Glutamatergic neuron (in vitro differentiated cells): ENCODE data around the gene NXPE1. TPM values are rescaled to one million over a fixed set of nuclear protein-coding genes. Genes with fewer than 3 reads are reported as not detected.

ENCODE experiments used
- DNase-seq: peaks from one replicate; pipeline ENCODE4 v3.0.0; 2022
- H3K27ac Mint-ChIP-seq: one replicate; pipeline ENCODE4 v1.8.0; 2020; ENCODE audit warnings: mild to moderate bottlenecking, mixed read lengths, inconsistent platforms; ENCODE audit not compliant: unreplicated experiment
- H3K27me3 Mint-ChIP-seq: one replicate; pipeline ENCODE4 v1.8.0; 2020; ENCODE audit warnings: mild to moderate bottlenecking, moderate library complexity, mixed read lengths, inconsistent platforms; ENCODE audit not compliant: unreplicated experiment
- H3K36me3 Mint-ChIP-seq: one replicate; pipeline ENCODE4 v1.8.0; 2020; ENCODE audit warnings: mild to moderate bottlenecking, mixed read lengths, inconsistent platforms; ENCODE audit not compliant: unreplicated experiment
- H3K4me1 Mint-ChIP-seq: one replicate; pipeline ENCODE4 v1.8.0; 2020; ENCODE audit warnings: mild to moderate bottlenecking, low read depth, mixed read lengths, inconsistent platforms; ENCODE audit not compliant: unreplicated experiment
- H3K4me3 Mint-ChIP-seq: one replicate; pipeline ENCODE4 v1.8.0; 2020; ENCODE audit warnings: mild to moderate bottlenecking, mixed read lengths, inconsistent platforms; ENCODE audit not compliant: unreplicated experiment
- H3K9me3 Mint-ChIP-seq: one replicate; pipeline ENCODE4 v1.8.0; 2020; ENCODE audit warnings: mild to moderate bottlenecking, moderate library complexity, mixed read lengths, inconsistent platforms; ENCODE audit not compliant: unreplicated experiment
- CTCF ChIP-seq: fragments of 200-600 bp; sonication (generic); IDR thresholded peaks from one replicate; pipeline ENCODE4 v1.5.0; 2021; ENCODE audit not compliant: partially characterized antibody, unreplicated experiment
- total RNA-seq: library from RNA; stranded (reverse); fragmentation: NEBNext Ultra II Directional; extraction: Animal tissue kit (Norgen Biotek cat#: 25700); gene quantifications from one replicate; pipeline ENCODE4 v1.2.1, GENCODE V29; 2021; ENCODE audit not compliant: unreplicated experiment

Gene NXPE1
- total RNA-seq, 1 donor from 2014 or later = not detected

DNA sequence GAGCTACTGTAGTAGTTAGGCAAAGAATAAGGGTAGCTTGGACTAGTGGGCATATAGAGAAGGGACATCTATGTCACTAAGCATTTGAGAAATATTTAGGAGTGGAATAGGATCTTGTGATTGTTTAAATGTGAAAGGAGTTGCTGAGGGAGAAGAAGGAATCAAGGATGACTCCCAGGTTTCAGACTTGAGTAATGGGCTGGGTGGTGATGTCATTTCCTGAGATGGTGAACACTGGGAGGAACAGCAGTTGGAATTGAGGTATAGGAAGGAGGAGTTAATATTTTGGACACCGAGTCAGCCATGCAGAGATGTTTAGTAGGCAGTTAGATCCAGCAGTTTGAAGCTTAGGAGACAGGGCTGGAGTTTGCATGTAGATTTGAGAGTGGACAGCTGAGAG is 80.3 kb downstream of the NXPE1 start:
- Mint-ChIP-seq H3K27me3 (peaks cover 2% of the 10 kb centered on the region), H3K9me3 (no peaks in the 10 kb centered on the region), H3K27ac (no peak overlapping the region), H3K36me3 (no peaks in the 10 kb centered on the region), H3K4me3 (no peak overlapping the region), H3K4me1 (no peaks in the 10 kb centered on the region)
- no peak for TF ChIP-seq CTCF
- no peak for DNase-seq

- no peaks in the 10 kb centered on the region for H3K9me3 Mint-ChIP-seq
- H3K27me3 Mint-ChIP-seq = peaks cover 2% of the 10 kb centered on the region
- TF ChIP-seq CTCF = no peak
- H3K27ac Mint-ChIP-seq = no peak overlapping the region
- no peak overlapping the region for H3K4me3 Mint-ChIP-seq
- no peak for DNase-seq
- H3K4me1 Mint-ChIP-seq = no peaks in the 10 kb centered on the region
- H3K36me3 Mint-ChIP-seq = no peaks in the 10 kb centered on the region
Measured at GRCh38 chr11:114478768-114479167, 80.9 kb downstream of the NXPE1 start.

- Mint-ChIP-seq H3K27ac (no peak overlapping the region), H3K9me3 (no peaks in the 10 kb centered on the region), H3K27me3 (peaks cover 2% of the 10 kb centered on the region), H3K36me3 (no peaks in the 10 kb centered on the region), H3K4me3 (no peak overlapping the region), H3K4me1 (no peaks in the 10 kb centered on the region)
- TF ChIP-seq CTCF = no peak
- DNase-seq = no peak
Measured at GRCh38 chr11:114478001-114478410, 81.7 kb downstream of the NXPE1 start.

DNA sequence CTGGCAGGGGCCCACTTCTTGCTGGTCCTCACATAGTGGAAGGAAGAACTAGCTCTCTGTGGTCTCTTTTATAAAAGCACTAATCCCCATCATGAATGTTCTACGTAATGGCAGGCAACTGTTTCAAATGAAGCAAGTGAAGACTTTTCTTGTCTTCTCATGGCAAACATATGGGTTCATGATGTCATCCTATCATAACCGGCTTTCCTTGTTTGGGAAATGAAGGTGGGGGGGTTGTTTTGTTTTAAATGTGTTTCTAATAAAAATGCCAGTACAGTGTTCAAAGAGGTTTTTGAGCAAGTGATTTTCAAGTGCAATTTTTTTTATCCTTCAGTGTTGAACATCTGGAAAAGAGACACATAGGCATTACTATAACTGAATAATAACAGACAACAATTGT is 87.0 kb downstream of the NXPE1 start:
- H3K9me3 Mint-ChIP-seq = no peaks in the 10 kb centered on the region

More for the DNA sequence above, 87.0 kb downstream of the NXPE1 start:
- DNase-seq = no peak
- peaks cover 4% of the 10 kb centered on the region for H3K36me3 Mint-ChIP-seq
- H3K27ac Mint-ChIP-seq = no peak overlapping the region
- no peaks in the 10 kb centered on the region for H3K4me1 Mint-ChIP-seq
- H3K4me3 Mint-ChIP-seq = no peak overlapping the region
- no peak for TF ChIP-seq CTCF
- no peaks in the 10 kb centered on the region for H3K27me3 Mint-ChIP-seq

Other genes with a start within 250 kb of the NXPE1 start
- gene C11orf71, start 159.4 kb downstream of the NXPE1 start, total RNA-seq = 10.6 TPM
- 37.3 TPM for gene RBM7, start 159.2 kb downstream of the NXPE1 start, total RNA-seq
- gene REXO2, start 120.4 kb downstream of the NXPE1 start, total RNA-seq = 24.5 TPM
- gene NXPE4, start 35.9 kb upstream of the NXPE1 start, total RNA-seq = not detected
- gene NXPE2, start 118.6 kb upstream of the NXPE1 start, total RNA-seq = not detected